HEK293T (cell line): Measurements from ENCODE around the gene UGT1A10.

Source experiments
- ELF4 ChIP-seq: fragments of 450-650 bp; IDR thresholded peaks from 2 replicates; pipeline ENCODE4 v1.6.1; 2017; ENCODE audit warnings: antibody characterized with exemption
- SP1 ChIP-seq: fragments of 450-650 bp; IDR thresholded peaks from 2 replicates; pipeline ENCODE4 v1.6.1; 2017
- SUZ12 ChIP-seq: fragments of 450-650 bp; IDR thresholded peaks from 2 replicates; pipeline ENCODE4 v1.6.1; 2016; ENCODE audit warnings: mild to moderate bottlenecking

DNA sequence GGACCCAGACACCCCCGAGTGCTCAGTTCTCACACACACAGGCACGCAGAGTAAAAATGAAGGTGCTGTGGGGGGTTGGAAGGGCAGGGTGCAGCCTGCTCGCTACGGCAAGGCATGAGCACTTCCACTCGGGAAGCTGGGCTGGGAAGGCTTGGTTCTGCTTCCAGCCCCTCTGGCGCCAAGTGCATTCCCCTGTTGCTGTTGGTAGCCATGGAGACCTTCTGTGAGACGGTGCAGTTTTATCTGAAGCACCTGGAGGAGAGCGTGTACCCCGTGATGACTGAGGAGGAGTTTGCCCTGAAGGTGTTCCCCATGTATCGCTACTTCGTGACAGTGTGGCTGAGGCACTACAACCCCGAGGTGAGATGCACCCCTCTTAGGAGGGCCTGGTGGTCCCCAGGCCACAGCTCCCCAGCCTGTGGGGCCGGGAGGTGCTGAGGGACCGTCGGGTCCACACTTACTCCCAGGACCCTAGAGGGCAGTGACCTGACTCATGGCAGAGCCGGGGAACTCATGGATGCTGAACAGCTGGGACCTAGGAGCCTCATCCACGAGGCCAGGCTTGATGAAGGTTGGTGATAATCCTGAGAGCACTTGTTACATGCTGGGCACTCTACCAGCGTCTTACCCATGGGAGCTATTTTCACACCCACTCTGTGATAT is 157.3 kb downstream of the UGT1A10 start:
- TF ChIP-seq SUZ12 (no peak), ELF4 (no peak), SP1 (no peak)
